Panc1 (cell line): Measurements from ENCODE around the gene PTPRH. TPM values are rescaled to one million over a fixed set of nuclear protein-coding genes. Genes with fewer than 3 reads are reported as not detected.

ENCODE experiments used
- ATAC-seq: fragments of 200-7000 bp; cut with Tn5 transposase; 2 replicates; pipeline ENCODE4 v1.9.1; 2020; ENCODE audit warnings: mild to moderate bottlenecking, moderate library complexity
- BruUV-seq: library from RNA; stranded (reverse); fragments of 400-500 nt; replicated peaks from 2 replicates; lab custom pipeline; 2021; lab: Mats Ljungman, UMichigan
- CTCF ChIA-PET: fragments of 300-600 bp; sonication (Branson Sonifier 250); formaldehyde crosslinking; loops from one replicate; lab custom pipeline; 2022; ENCODE audit warnings: antibody characterized with exemption; lab: Charles Lee
- POLR2A ChIA-PET: fragments of 300-600 bp; sonication (Branson Sonifier 250); formaldehyde crosslinking; loops from one replicate; lab custom pipeline; 2022; ENCODE audit warnings: antibody characterized with exemption; lab: Charles Lee
- DNase-seq: peaks from one replicate; pipeline ENCODE4 v3.0.0-alpha.2; 2010; ENCODE audit warnings: low read depth, low spot score
- H3K27ac ChIP-seq: 2 replicates; pipeline ENCODE4 v1.5.1; 2011; ENCODE audit warnings: mild to moderate bottlenecking, low read length, inconsistent platforms
- H3K27me3 ChIP-seq: fragments of 200-500 bp; sonication (Bioruptor generic); 2 replicates; pipeline ENCODE4 v1.6.0; 2014; ENCODE audit warnings: low read length, inconsistent platforms; ENCODE audit not compliant: control insufficient read depth, insufficient read depth
- H3K36me3 ChIP-seq: fragments of 200-500 bp; sonication (Bioruptor generic); 2 replicates; pipeline ENCODE4 v1.5.1; 2014; ENCODE audit warnings: inconsistent platforms, mild to moderate bottlenecking, low read length, moderate library complexity; ENCODE audit not compliant: control insufficient read depth, insufficient read depth
- H3K4me1 ChIP-seq: 2 replicates; pipeline ENCODE4 v1.5.1; 2011; ENCODE audit warnings: inconsistent platforms, mild to moderate bottlenecking, low read length, moderate library complexity; ENCODE audit not compliant: control insufficient read depth, insufficient read depth
- H3K4me3 ChIP-seq, 2 experiments: 2 replicates each; pipeline ENCODE4 v1.5.1; 2011 to 2012; ENCODE audit warnings: low read depth in 2 of 2, low read length in 2 of 2, mild to moderate bottlenecking in 2 of 2, inconsistent platforms in 1 of 2, moderate library complexity in 1 of 2
- H3K9me3 ChIP-seq: fragments of 200-500 bp; sonication (Bioruptor generic); 2 replicates; pipeline ENCODE4 v1.5.1; 2014; ENCODE audit warnings: low read depth, mild to moderate bottlenecking, inconsistent platforms, low read length, moderate library complexity; ENCODE audit not compliant: control insufficient read depth, insufficient read depth
- CTCF ChIP-seq: fragments of 450-650 bp; IDR thresholded peaks from 2 replicates; pipeline ENCODE4 v1.5.1; 2017; ENCODE audit warnings: mild to moderate bottlenecking
- POLR2AphosphoS5 ChIP-seq: IDR thresholded peaks from 2 replicates; pipeline ENCODE4 v1.6.1; 2012; ENCODE audit warnings: mild to moderate bottlenecking, low read depth, low read length, moderate library complexity
- REST ChIP-seq, 2 experiments: IDR thresholded peaks; 2 replicates each; pipeline ENCODE4 v1.6.1; 2011 to 2012; ENCODE audit warnings: low read depth in 2 of 2, control low read depth in 1 of 2, low read length in 1 of 2, mild to moderate bottlenecking in 1 of 2, moderate library complexity in 1 of 2; ENCODE audit not compliant: insufficient read depth in 1 of 2
- SIN3A ChIP-seq: IDR thresholded peaks from 2 replicates; pipeline ENCODE4 v1.6.1; 2012; ENCODE audit warnings: low read depth, mild to moderate bottlenecking, low read length, moderate library complexity, borderline replicate concordance; ENCODE audit not compliant: insufficient read depth
- TCF7L2 ChIP-seq: IDR thresholded peaks from 2 replicates; pipeline ENCODE4 v1.6.1; 2011; ENCODE audit warnings: mild to moderate bottlenecking, low read depth, low read length, inconsistent platforms
- in situ Hi-C: cut with HindIII; loops from 2 replicates; pipeline ENCODE4 v1.10.0; 2016; ENCODE audit warnings: low sequenced_read_pairs, low pct_unique_long_range_greater_than_20kb
- intact Hi-C: fragments of 100-400 bp; cut with micrococcal nuclease; formaldehyde crosslinking; loops from one replicate; pipeline ENCODE4 v1.10.0; 2022; ENCODE audit not compliant: unreplicated experiment
- total RNA-seq: library from RNA; stranded (reverse); gene quantifications from one replicate; pipeline ENCODE4 v1.2.1, GENCODE V29; 2021; ENCODE audit not compliant: unreplicated experiment

Gene PTPRH
- total RNA-seq, 1 experiment from 2014 or later = 42.8 TPM

DNA sequence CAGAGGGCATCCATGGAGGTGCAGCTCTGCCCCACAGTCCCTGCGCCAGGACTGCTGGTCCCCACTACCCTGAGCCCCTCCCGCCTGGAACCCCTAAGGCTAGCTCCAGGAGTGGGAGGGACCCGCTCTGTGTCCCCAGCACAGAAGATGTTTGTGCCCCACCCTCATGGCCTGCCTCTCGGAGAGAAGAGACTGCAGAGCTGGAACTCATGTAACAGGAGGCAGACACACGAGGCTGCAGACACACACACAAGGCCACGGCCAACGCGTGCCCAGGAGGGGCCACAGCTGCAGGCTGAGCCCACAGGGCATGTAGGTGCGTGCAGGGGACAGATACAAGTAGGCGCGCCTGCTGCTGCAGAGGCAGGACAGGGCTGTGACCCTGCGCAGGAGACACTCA is 29.7 kb upstream of the PTPRH start:
- in situ Hi-C loops = no loop called here
- no peak for TF ChIP-seq POLR2AphosphoS5
- TF ChIP-seq CTCF = no peak
- no peak for TF ChIP-seq SIN3A
- TF ChIP-seq TCF7L2 = no peak
- no peak for TF ChIP-seq REST (IDR thresholded peaks at IDR 0.05; ENCODE audit: insufficient read depth in 1 of 2, low read depth in 2 of 2, low read length in 1 of 2)
- ChIA-PET POLR2A (no interaction called here), CTCF (interaction anchor here (0.6 kb wide), 1 partner anchor 1868 kb away, joined by 4 read pairs; no protein-coding TSS in a partner anchor)
- Histone ChIP-seq H3K36me3 (peaks cover 19% of the 10 kb centered on the region; the same call in 1 of the 2 replicates), H3K27ac (no peak overlapping the region), H3K4me1 (no peaks in the 10 kb centered on the region), H3K27me3 (no peaks in the 10 kb centered on the region), H3K9me3 (no peaks in the 10 kb centered on the region), H3K4me3 (no peak overlapping the region)
- BruUV-seq = no TSS peak
- no peak for ATAC-seq
- no peak for DNase-seq
- intact Hi-C loops = no loop called here

DNA sequence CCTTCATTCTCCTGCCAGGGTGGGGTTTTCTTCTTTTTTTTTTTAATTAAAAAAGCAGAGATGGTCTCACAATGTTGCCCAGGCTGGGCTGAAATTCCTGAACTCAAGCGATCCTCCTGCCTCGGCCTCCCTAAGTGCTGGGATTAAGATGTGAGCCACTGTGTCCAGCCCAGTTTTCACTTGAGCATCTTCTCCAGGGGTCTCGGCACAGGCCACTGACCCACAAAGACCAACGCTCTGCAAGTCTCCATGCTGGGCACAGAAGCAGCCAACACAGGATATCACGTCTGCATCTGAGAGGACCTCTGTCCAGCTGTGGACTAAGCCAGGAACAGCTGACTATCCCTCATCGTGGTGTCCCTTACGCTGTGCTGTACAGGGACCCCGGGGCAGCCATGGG is 28.7 kb upstream of the PTPRH start:
- ATAC-seq = no peak
- Histone ChIP-seq H3K9me3 (no peaks in the 10 kb centered on the region), H3K27me3 (no peaks in the 10 kb centered on the region), H3K4me3 (no peak overlapping the region), H3K27ac (no peak overlapping the region), H3K36me3 (peaks cover 25% of the 10 kb centered on the region), H3K4me1 (no peaks in the 10 kb centered on the region)
- in situ Hi-C loops (no loop called here), intact Hi-C loops (no loop called here)
- CTCF ChIA-PET = no interaction called here
- POLR2A ChIA-PET = no interaction called here
- DNase-seq = no peak
- no TSS peak for BruUV-seq
- TF ChIP-seq TCF7L2 (no peak), POLR2AphosphoS5 (no peak), REST (IDR thresholded peaks at IDR 0.05; ENCODE audit: insufficient read depth in 1 of 2, low read depth in 2 of 2, low read length in 1 of 2) (no peak), CTCF (no peak), SIN3A (no peak)
